Keratinocyte (primary cell): Measurements from ENCODE around the gene SCP2.

Experiments
- EZH2 ChIP-seq: IDR thresholded peaks from one replicate; pipeline ENCODE4 v1.6.1; 2012; ENCODE audit warnings: inconsistent platforms, mild to moderate bottlenecking, low read length, moderate library complexity
- TF ChIP-seq, protein P1 (sequence below), 3 experiments: IDR thresholded peaks in 1 of 3; conservative IDR thresholded peaks in 1 of 3; optimal IDR thresholded peaks in 1 of 3; 2 replicates in 2 of 3; 3 replicates in 1 of 3; pipeline versions ENCODE3 to v1.5.1; 2011; ENCODE audit warnings: low read length in 3 of 3, mild to moderate bottlenecking in 3 of 3, moderate library complexity in 2 of 3, control low read depth in 1 of 3, inconsistent platforms in 1 of 3; ENCODE audit not compliant: insufficient read depth in 2 of 3; ENCODE audit errors: extremely low read depth in 1 of 3

DNA sequence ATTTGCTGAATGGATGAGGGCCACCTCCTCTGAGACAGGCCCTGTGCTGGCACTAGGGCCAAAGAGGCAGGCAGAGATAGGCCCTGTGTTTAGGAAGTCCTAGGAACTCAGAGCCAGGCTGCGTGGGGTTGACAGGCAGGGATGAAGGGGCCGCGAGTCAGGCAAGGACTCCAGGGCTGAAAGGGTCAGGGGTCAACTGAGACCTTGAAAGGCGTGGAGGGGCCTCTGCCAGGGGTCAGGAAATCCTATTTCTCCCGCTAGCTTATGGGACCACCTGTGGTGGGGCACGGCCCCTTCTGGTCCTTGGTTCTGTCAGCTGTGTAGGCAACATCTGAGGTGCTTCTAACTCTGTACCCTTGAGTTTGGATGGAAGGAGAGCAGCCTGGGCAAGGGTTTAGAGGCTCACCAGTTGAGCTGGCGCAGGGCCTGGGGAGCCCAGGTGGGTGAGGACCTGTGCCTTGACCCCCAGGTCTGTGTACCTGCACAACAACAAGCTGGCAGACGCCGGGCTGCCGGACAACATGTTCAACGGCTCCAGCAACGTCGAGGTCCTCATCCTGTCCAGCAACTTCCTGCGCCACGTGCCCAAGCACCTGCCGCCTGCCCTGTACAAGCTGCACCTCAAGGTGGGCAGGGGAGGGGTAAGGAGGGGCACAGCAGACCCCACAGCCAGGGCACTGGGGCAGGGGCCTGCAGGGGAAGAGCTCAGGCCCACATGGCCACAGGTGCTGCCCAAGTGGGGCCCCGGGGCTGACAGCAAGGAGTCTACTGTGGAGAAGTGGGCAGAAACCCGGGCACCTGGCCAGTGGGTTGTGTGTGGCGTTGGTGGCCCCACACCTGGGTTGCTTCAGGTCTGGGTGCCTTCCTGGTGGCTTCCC, 149.9 kb downstream of the SCP2 start:
- TF ChIP-seq, protein P1, sequence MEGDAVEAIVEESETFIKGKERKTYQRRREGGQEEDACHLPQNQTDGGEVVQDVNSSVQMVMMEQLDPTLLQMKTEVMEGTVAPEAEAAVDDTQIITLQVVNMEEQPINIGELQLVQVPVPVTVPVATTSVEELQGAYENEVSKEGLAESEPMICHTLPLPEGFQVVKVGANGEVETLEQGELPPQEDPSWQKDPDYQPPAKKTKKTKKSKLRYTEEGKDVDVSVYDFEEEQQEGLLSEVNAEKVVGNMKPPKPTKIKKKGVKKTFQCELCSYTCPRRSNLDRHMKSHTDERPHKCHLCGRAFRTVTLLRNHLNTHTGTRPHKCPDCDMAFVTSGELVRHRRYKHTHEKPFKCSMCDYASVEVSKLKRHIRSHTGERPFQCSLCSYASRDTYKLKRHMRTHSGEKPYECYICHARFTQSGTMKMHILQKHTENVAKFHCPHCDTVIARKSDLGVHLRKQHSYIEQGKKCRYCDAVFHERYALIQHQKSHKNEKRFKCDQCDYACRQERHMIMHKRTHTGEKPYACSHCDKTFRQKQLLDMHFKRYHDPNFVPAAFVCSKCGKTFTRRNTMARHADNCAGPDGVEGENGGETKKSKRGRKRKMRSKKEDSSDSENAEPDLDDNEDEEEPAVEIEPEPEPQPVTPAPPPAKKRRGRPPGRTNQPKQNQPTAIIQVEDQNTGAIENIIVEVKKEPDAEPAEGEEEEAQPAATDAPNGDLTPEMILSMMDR (optimal IDR thresholded peaks at IDR 0.05 in 1 of 3, IDR thresholded peaks at IDR 0.05 in 1 of 3, conservative IDR thresholded peaks at IDR 0.05 in 1 of 3; ENCODE audit: extremely low read depth in 1 of 3, insufficient read depth in 2 of 3, low read length in 3 of 3), result no peak
- no peak for TF ChIP-seq EZH2
